ENCODE results near the gene DGCR2. TPM values are rescaled to one million over a fixed set of nuclear protein-coding genes. Genes with fewer than 3 reads are reported as not detected.

The DGCR2 gene
- total RNA-seq, 1 donor from 2014 or later: 64.4 TPM

DNA sequence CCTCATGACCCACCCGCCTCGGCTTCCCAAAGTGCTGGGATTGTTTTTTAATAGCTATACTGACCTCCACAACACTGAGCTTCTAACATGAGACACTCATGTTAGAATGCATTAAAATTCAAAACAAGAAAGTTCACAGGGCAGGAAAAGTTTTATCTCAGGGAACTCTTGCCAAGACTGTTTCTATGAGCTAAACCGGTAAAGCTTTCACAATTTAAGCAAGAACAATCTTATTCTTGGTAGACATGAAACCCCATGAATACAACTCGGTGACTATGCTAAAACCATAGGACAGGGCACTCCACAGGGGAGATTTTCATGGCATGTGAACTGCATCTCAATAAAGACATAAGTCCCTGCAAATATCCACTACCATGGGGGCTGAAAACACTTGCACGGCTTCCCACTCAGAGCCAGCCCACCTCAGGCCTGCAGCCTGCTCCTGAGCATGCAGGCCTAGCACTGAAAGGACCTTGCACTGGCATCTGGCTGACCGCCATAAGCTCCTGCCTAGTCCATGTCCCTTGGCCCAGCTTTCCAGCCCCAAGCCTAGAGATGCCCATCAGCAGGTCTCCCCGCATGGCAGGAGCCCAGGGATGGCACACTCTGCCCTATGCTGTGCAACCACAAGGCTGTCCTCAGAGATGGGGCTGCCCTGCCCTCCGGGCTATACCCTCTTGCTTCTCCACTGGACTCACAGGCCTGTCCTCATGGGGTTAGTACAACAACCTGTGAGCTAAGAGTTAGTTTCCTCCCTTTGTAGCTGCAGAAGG lies 58.4 kb downstream of the DGCR2 start:
- DNase-seq (ENCODE audit: extremely low spot score, unreplicated experiment): no peak
- no peak overlapping the region for H3K4me3 Mint-ChIP-seq (ENCODE audit: unreplicated experiment)
- H3K4me1 Mint-ChIP-seq (ENCODE audit: unreplicated experiment): no peaks in the 10 kb centered on the region
- H3K9me3 Mint-ChIP-seq (ENCODE audit: unreplicated experiment): no peaks in the 10 kb centered on the region
- H3K36me3 Mint-ChIP-seq (ENCODE audit: unreplicated experiment): peaks cover 33% of the 10 kb centered on the region
- H3K27me3 Mint-ChIP-seq (ENCODE audit: unreplicated experiment): no peaks in the 10 kb centered on the region
- no peak overlapping the region for H3K27ac Mint-ChIP-seq (ENCODE audit: unreplicated experiment)
- TF ChIP-seq, protein P1, sequence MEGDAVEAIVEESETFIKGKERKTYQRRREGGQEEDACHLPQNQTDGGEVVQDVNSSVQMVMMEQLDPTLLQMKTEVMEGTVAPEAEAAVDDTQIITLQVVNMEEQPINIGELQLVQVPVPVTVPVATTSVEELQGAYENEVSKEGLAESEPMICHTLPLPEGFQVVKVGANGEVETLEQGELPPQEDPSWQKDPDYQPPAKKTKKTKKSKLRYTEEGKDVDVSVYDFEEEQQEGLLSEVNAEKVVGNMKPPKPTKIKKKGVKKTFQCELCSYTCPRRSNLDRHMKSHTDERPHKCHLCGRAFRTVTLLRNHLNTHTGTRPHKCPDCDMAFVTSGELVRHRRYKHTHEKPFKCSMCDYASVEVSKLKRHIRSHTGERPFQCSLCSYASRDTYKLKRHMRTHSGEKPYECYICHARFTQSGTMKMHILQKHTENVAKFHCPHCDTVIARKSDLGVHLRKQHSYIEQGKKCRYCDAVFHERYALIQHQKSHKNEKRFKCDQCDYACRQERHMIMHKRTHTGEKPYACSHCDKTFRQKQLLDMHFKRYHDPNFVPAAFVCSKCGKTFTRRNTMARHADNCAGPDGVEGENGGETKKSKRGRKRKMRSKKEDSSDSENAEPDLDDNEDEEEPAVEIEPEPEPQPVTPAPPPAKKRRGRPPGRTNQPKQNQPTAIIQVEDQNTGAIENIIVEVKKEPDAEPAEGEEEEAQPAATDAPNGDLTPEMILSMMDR (IDR thresholded peaks at IDR 0.05): no peak

DNA sequence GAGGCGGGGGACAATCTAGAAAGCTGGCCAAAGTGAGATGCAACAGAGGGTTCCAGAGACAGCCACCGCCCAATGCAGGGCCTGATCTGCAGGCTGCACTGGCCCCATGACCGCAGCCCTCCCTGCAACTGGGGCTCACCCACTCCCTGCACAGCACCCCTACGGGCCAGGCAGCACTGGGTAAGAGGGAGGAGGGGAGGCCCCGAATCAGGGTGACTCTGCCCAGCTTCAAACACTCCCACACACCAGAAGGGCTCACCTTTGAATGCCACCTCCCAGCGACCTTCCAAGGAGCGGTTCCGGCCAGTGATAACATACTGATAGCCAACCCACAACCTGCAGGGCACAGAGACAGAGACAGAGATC lies 59.3 kb downstream of the DGCR2 start:
- H3K27me3 Mint-ChIP-seq (ENCODE audit: unreplicated experiment): no peaks in the 10 kb centered on the region
- no peaks in the 10 kb centered on the region for H3K9me3 Mint-ChIP-seq (ENCODE audit: unreplicated experiment)
- no peak overlapping the region for H3K4me3 Mint-ChIP-seq (ENCODE audit: unreplicated experiment)
- no peak for DNase-seq (ENCODE audit: extremely low spot score, unreplicated experiment)
- H3K4me1 Mint-ChIP-seq (ENCODE audit: unreplicated experiment): no peaks in the 10 kb centered on the region
- TF ChIP-seq, protein P1 (IDR thresholded peaks at IDR 0.05): no peak
- no peak overlapping the region for H3K27ac Mint-ChIP-seq (ENCODE audit: unreplicated experiment)
- peaks cover 37% of the 10 kb centered on the region for H3K36me3 Mint-ChIP-seq (ENCODE audit: unreplicated experiment)

GRCh38 chr22:19062139-19062942 lies 59.9 kb downstream of the DGCR2 start:
- peaks cover 38% of the 10 kb centered on the region for H3K36me3 Mint-ChIP-seq (ENCODE audit: unreplicated experiment)
- no peaks in the 10 kb centered on the region for H3K27me3 Mint-ChIP-seq (ENCODE audit: unreplicated experiment)
- H3K4me3 Mint-ChIP-seq (ENCODE audit: unreplicated experiment): no peak overlapping the region
- H3K4me1 Mint-ChIP-seq (ENCODE audit: unreplicated experiment): no peaks in the 10 kb centered on the region
- TF ChIP-seq, protein P1 (IDR thresholded peaks at IDR 0.05): no peak
- peak; percentile 72 for DNase-seq (ENCODE audit: extremely low spot score, unreplicated experiment)
- no peak overlapping the region for H3K27ac Mint-ChIP-seq (ENCODE audit: unreplicated experiment)
- H3K9me3 Mint-ChIP-seq (ENCODE audit: unreplicated experiment): no peaks in the 10 kb centered on the region

DNA sequence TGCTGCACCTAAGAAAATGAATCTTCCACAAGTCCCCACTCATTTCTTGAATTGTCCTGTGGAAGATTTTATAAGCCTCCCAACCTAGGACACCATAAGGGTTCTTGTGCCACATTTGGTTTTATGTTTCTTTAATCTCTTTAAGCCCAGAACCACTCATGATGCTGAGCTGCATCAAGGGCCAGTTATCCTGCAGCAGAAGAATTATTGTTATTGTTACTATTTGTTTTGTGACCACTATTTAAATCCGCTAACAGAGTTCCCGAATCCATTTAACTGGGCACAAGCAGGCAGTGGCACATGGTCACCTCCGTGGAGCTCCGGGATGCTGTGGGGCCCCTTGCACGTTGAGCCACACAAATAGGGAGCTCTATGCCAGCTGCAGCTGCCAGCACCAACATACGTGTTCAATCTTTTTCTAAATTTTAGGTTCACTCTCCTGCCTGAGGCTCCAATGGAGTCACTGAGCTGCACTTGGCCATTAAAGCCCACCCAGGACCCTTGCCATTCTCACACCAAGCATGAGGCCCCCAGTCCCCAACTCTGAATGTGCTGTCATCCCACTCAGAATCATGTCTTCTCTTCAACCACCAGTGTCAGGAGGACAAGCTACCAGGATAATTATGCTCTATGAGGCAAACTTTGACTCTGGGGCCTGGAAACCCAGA lies 60.6 kb downstream of the DGCR2 start:
- Mint-ChIP-seq H3K9me3 (ENCODE audit: unreplicated experiment) (no peaks in the 10 kb centered on the region), H3K27me3 (ENCODE audit: unreplicated experiment) (no peaks in the 10 kb centered on the region), H3K27ac (ENCODE audit: unreplicated experiment) (no peak overlapping the region), H3K4me3 (ENCODE audit: unreplicated experiment) (no peak overlapping the region), H3K4me1 (ENCODE audit: unreplicated experiment) (no peaks in the 10 kb centered on the region), H3K36me3 (ENCODE audit: unreplicated experiment) (peaks cover 42% of the 10 kb centered on the region)
- DNase-seq (ENCODE audit: extremely low spot score, unreplicated experiment): peak; percentile 51
- TF ChIP-seq, protein P1 (IDR thresholded peaks at IDR 0.05): no peak
